Fibroblast of lung (primary cell): ENCODE measurements around the gene LGSN.

ENCODE experiments used
- EZH2 ChIP-seq: IDR thresholded peaks from 2 replicates; pipeline ENCODE4 v1.5.1; 2012; ENCODE audit warnings: low read length, control low read depth, mild to moderate bottlenecking; ENCODE audit errors: missing control alignments
- TF ChIP-seq, protein P1 (sequence below), 2 donors: IDR thresholded peaks in 1 of 2; conservative IDR thresholded peaks in 1 of 2; 1 replicate in 1 of 2; 2 replicates in 1 of 2; pipeline ENCODE4 v1.5.1; 2011 to 2012; ENCODE audit warnings: low read length in 2 of 2, control low read depth in 1 of 2, inconsistent platforms in 1 of 2, low read depth in 1 of 2, mild to moderate bottlenecking in 1 of 2

DNA sequence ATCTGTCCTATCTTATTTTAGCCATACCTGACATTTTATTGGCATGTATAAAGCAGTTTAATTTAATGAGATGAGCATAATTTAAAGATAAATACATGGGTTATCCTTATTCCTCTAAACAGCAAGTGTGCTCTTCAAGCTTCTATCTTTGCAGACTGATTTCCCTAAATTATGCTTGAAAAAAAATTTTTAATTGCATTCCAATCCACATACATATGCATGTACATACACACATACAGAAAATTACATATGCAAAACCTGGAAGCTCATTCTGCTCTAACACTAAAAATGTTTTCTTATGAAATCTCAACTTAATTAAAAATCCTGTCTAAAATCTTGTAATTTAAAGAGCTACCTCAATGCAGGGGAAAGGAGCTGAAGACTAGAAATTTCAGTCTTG is 73.2 kb downstream of the LGSN start:
- TF ChIP-seq, protein P1, sequence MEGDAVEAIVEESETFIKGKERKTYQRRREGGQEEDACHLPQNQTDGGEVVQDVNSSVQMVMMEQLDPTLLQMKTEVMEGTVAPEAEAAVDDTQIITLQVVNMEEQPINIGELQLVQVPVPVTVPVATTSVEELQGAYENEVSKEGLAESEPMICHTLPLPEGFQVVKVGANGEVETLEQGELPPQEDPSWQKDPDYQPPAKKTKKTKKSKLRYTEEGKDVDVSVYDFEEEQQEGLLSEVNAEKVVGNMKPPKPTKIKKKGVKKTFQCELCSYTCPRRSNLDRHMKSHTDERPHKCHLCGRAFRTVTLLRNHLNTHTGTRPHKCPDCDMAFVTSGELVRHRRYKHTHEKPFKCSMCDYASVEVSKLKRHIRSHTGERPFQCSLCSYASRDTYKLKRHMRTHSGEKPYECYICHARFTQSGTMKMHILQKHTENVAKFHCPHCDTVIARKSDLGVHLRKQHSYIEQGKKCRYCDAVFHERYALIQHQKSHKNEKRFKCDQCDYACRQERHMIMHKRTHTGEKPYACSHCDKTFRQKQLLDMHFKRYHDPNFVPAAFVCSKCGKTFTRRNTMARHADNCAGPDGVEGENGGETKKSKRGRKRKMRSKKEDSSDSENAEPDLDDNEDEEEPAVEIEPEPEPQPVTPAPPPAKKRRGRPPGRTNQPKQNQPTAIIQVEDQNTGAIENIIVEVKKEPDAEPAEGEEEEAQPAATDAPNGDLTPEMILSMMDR (conservative IDR thresholded peaks at IDR 0.05 in 1 of 2, IDR thresholded peaks at IDR 0.05 in 1 of 2; ENCODE audit: low read depth in 1 of 2, low read length in 2 of 2) = no peak
- no peak for TF ChIP-seq EZH2
